HFF-Myc (cell line): ENCODE measurements around the gene APELA.

ENCODE experiments used
- DNase-seq: peaks from one replicate; pipeline ENCODE4 v3.0.0-alpha.2; 2011; ENCODE audit warnings: low read depth; ENCODE audit errors: extremely low read depth
- H3K4me3 ChIP-seq: replicated peaks from 2 replicates; pipeline ENCODE4 v1.5.1; 2011; ENCODE audit warnings: low read depth, mild to moderate bottlenecking, control low read depth, low read length
- TF ChIP-seq, protein P1 (sequence below): IDR thresholded peaks from 2 replicates; pipeline ENCODE4 v1.5.1; 2012; ENCODE audit warnings: mild to moderate bottlenecking, low read depth, low read length, control low read depth; ENCODE audit errors: missing control alignments

Gene APELA, protein sequence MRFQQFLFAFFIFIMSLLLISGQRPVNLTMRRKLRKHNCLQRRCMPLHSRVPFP

DNA sequence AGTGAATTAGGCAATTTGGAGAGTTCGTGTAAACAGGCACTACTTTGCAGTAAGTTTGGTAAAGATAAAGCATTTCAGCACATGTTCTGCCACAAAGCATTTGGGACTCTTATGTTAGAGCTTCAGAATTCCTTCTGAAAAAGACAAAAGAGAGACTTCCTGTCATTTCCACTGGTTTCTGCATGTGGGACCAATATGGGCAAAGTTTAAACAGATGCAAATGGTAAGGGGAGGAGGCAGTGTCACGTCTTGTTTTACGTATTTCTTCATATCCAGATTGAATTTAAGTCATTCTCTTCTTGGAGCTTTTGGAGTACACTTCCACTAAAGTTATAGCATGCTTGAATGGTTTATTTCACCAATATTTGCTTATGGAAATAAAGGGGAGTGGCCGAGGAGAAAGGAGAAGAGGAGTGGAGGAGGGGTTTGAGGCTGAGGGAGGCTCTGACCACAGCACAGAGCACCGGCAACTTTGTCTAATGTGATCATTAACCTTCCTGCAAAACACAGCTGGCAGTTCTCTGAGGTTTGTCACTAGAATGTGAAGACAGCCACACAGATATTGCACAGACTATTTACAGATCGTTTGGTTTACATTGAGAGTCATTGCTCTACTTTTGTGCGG lies at the start of gene APELA:
APELA (plus strand) TSS at position 479 of the 625 bp plus-strand sequence. CDS start 154 bp downstream, outside the sequence.
- no peak within 1 kb of the TSS for H3K4me3 ChIP-seq
- peak; percentile 1 for DNase-seq
- TF ChIP-seq, protein P1, sequence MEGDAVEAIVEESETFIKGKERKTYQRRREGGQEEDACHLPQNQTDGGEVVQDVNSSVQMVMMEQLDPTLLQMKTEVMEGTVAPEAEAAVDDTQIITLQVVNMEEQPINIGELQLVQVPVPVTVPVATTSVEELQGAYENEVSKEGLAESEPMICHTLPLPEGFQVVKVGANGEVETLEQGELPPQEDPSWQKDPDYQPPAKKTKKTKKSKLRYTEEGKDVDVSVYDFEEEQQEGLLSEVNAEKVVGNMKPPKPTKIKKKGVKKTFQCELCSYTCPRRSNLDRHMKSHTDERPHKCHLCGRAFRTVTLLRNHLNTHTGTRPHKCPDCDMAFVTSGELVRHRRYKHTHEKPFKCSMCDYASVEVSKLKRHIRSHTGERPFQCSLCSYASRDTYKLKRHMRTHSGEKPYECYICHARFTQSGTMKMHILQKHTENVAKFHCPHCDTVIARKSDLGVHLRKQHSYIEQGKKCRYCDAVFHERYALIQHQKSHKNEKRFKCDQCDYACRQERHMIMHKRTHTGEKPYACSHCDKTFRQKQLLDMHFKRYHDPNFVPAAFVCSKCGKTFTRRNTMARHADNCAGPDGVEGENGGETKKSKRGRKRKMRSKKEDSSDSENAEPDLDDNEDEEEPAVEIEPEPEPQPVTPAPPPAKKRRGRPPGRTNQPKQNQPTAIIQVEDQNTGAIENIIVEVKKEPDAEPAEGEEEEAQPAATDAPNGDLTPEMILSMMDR = no peak

DNA sequence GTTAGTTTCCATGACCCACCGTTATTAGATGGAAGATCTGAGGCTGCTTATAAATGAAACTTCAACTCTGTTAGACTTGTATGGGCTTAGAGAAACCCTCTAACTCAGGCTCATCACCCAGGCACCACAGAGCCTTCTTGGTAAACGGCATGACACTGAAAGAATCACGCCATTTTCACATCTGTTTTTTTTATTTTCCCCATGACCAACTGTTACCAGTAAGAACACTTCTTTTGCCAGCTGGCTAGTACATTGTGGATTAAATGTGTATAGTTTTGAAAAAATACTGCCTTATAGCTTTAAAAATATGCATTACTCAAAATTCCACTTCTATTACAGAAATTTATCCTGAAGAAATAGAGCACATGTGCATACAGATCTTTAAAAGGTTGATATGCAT lies 48.0 kb upstream of the APELA start:
- TF ChIP-seq, protein P1 = no peak
- no peak for DNase-seq
- H3K4me3 ChIP-seq = no peak overlapping the region

DNA sequence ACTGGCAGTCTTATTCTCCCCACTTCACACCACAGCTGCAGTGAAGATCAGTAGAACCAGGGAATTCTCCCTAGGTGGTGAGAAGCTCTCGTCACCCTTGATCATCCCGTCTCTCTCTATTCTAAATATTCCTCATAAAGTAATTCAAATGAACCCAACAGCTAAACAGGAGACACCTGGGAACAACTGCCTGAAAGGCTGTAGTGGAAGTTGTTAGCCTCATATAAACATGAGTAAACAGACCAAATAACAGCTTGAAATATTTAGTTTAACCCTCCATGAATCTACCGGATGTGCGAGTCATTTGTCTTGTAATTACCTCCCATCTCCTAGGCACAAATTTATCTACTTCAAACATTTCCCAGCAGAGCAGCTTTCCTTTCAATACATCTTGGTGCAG lies 30.4 kb upstream of the APELA start:
- H3K4me3 ChIP-seq = no peak overlapping the region
- TF ChIP-seq, protein P1 = no peak
- no peak for DNase-seq

DNA sequence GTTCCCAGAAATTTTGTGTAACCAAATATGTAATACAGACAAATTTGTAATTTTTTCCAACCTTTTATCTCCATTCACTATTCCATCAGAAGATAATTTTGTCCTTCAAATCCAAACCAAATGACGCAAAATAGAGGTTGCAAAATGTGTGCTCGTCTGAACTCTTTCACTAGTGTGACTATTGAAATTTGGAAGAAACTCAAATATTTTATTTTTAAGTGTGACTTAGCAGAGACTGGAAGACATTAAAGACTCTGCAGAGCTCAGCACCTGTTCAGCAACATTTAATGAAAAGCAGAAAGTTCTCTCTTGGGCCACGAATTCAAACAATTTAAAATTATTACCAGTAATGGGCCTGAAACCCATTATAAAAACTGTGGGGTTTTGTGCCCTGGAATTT lies 30.0 kb upstream of the APELA start:
- no peak overlapping the region for H3K4me3 ChIP-seq
- TF ChIP-seq, protein P1 = no peak
- no peak for DNase-seq

DNA sequence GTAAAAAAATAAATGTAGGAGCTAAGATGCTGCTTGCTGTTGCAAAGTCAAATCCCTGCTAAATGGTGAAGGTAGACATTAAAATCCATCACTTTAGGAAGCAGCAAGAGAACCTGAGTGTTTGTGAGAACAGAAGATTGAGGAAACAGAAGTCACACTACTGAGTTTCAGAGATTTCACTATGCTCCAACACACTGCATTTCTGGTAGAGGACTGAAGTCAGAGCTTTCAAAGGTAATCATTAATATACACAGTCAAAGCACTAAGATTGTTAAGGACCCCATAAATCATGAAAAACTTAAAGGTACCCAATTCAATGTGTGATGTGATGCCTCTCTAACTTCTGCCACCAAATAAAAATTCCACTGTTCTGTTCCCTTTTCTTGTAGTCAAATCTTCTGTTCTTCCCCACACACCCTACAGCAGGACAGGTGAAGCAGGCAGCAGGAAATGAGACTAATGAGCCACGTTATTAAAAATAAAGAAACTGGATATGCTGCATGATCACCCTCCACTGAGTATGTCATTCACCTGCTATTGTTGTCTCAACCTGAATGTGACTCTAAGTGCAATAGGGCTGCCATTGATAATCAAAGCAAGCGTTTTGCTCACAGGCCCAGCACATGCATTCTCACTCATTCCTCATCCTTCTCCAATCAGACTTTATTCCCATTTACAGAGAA lies 28.9 kb upstream of the APELA start:
- TF ChIP-seq, protein P1 = no peak
- H3K4me3 ChIP-seq = no peak overlapping the region
- DNase-seq = no peak

DNA sequence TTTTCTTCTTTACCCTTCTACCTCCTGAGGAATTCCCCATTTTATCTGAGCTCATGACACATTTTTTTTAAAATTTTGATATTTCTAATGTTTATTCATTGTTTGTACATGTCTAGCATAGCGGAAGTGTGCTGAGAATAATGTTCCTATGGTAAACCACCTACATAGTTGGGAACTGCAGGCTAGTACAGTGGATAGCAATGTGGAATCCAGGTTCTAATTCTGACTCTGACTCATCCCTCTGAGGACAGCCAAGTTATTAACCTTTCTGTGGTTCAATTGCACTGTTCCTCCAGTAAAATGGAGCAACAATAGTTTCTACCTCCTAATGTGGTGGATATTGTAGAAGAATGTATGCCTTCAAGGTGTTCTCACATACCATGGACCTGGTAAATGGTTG lies 20.6 kb upstream of the APELA start:
- DNase-seq = no peak
- TF ChIP-seq, protein P1 = no peak
- no peak overlapping the region for H3K4me3 ChIP-seq
